GM19397 (cell line): ENCODE measurements around the gene STAT5B.
A peak's percentile ranks its signal among the peaks of the same experiment; 100 is the strongest.

Experiments used
- ATAC-seq: cut with Tn5 transposase; IDR thresholded peaks from one replicate; pipeline ENCODE4 v1.9.1; 2021; ENCODE audit warnings: mild to moderate bottlenecking, moderate library complexity; ENCODE audit not compliant: unreplicated experiment

The STAT5B gene

GRCh38 chr17:42285346-42286050, 9.3 kb upstream of the STAT5B start:
- ATAC-seq, result no peak

- ATAC-seq, result no peak
Measured at GRCh38 chr17:42284566-42284965, 8.4 kb upstream of the STAT5B start.

GRCh38 chr17:42284024-42284369, 7.8 kb upstream of the STAT5B start:
- ATAC-seq, result no peak

GRCh38 chr17:42283241-42284023, 7.2 kb upstream of the STAT5B start:
- ATAC-seq, result no peak

- ATAC-seq, result no peak
Measured at GRCh38 chr17:42282478-42283080, 6.4 kb upstream of the STAT5B start.

GRCh38 chr17:42281571-42282096, 5.4 kb upstream of the STAT5B start:
- ATAC-seq, result no peak

GRCh38 chr17:42279776-42280630, 3.8 kb upstream of the STAT5B start:
- ATAC-seq, result no peak

GRCh38 chr17:42277342-42277712, 1.1 kb upstream of the STAT5B start:
- ATAC-seq, result no peak

GRCh38 chr17:42276609-42277341, 584 bp upstream of the STAT5B start:
- peak; percentile 13 for ATAC-seq

GRCh38 chr17:42275527-42276358, 448 bp downstream of the STAT5B start:
- ATAC-seq, result peak; percentile 49

GRCh38 chr17:42274812-42275526, 1.2 kb downstream of the STAT5B start:
- ATAC-seq, result no peak

- ATAC-seq, result no peak
Measured at GRCh38 chr17:42274253-42274542, 2.0 kb downstream of the STAT5B start.

- no peak for ATAC-seq
Measured at GRCh38 chr17:42273474-42274252, 2.5 kb downstream of the STAT5B start.

GRCh38 chr17:42272162-42272907, 3.9 kb downstream of the STAT5B start:
- ATAC-seq, result no peak

GRCh38 chr17:42271779-42272035, 4.5 kb downstream of the STAT5B start:
- no peak for ATAC-seq

GRCh38 chr17:42271006-42271778, 5.0 kb downstream of the STAT5B start:
- ATAC-seq, result no peak

- no peak for ATAC-seq
Measured at GRCh38 chr17:42270596-42270995, 5.6 kb downstream of the STAT5B start.
